Left forelimb (tissue), 1 donor: ENCODE measurements around the gene NRXN3.

ENCODE experiments used
- DNase-seq: peaks from one replicate; pipeline ENCODE4 v3.0.0-alpha.2; 2018; ENCODE audit warnings: low spot score

The NRXN3 gene

GRCh38 chr14:79906994-79907393 lies 1736.8 kb downstream of the NRXN3 start:
- no peak for DNase-seq

- DNase-seq, result no peak
These were observed 1739.9 kb downstream of the NRXN3 start for GRCh38 chr14:79910086-79910485.

- no peak for DNase-seq
These were observed 1741.6 kb downstream of the NRXN3 start for GRCh38 chr14:79911744-79912143.

GRCh38 chr14:79914595-79914994 lies 1744.4 kb downstream of the NRXN3 start:
- no peak for DNase-seq

GRCh38 chr14:79915406-79915805 lies 1745.2 kb downstream of the NRXN3 start:
- DNase-seq, result no peak

GRCh38 chr14:79916281-79916680 lies 1746.1 kb downstream of the NRXN3 start:
- no peak for DNase-seq

GRCh38 chr14:79916892-79917291 lies 1746.7 kb downstream of the NRXN3 start:
- no peak for DNase-seq
